ENCODE results near the gene SRBD1. TPM values are rescaled to one million over a fixed set of nuclear protein-coding genes. Genes with fewer than 3 reads are reported as not detected.

SRBD1 gene
- total RNA-seq, 1 donor from 2014 or later, result 13.1 TPM

- no peak for DNase-seq (ENCODE audit: low read depth)
Measured at GRCh38 chr2:45551862-45552261, 59.2 kb downstream of the SRBD1 start.

- no peak for DNase-seq (ENCODE audit: low read depth)
Measured at GRCh38 chr2:45545943-45546342, 65.1 kb downstream of the SRBD1 start.

GRCh38 chr2:45543257-45543656, 67.8 kb downstream of the SRBD1 start:
- DNase-seq (ENCODE audit: low read depth), result no peak

DNA sequence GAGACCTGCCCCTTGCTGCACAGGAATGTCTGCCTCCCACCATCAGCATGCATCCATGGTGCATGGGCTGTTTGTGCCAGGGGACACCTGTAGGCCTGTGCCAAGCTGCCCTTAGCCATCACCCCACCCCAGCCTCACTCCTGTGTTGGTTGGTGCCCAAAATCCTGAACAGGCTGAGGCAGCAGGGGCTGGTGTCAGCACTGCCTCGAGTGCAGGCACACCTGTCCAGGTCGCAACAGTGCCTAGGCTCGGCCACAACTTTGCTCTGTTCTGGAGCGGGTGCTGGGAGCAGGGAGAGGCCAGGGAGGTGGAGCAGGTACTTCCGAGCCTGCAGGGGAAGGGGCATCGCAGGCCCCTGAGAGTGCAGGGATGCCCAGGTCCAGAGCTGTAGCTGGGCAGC, 69.1 kb downstream of the SRBD1 start:
- DNase-seq (ENCODE audit: low read depth), result no peak

DNA sequence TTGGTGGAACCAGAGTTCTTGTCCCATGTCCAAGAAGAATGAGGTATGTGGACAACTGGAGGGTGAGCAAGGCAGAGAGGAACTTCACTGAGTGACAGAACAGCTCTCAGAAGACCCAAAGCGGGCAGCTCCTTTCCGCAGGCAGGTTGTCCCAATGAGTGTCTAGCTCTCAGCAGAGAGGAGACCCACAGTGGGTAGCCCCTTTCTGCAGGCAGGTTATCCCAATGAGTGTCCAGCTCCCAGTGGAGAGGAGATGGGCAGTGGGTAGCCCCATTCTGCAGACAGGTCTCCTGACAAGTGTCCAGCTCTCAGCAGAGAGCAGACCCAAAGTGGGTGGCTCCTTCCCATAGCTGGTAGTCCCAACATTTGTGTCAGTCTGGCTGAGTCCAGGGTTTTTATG, 69.6 kb downstream of the SRBD1 start:
- DNase-seq (ENCODE audit: low read depth), result peak; percentile 3

DNA sequence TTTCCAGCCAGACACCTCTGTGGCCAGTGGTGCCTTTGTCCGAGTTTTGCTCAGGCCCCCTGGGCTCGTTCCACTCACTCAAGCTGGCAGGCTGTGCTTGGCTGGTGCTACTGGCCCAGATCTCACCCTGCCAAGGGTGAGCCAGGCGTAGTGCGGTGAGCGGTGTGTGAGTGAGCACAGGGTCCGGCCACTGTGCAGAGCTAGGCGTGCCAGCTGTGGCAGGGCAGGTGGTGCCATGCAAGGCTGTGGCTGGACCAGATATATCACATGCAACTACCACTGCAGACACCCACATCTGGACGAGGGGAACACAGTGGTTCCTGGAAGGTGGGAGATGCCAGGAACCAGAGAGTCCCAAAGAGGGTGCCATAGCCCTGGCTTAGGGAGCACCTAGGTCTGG, 70.1 kb downstream of the SRBD1 start:
- DNase-seq (ENCODE audit: low read depth), result no peak

DNA sequence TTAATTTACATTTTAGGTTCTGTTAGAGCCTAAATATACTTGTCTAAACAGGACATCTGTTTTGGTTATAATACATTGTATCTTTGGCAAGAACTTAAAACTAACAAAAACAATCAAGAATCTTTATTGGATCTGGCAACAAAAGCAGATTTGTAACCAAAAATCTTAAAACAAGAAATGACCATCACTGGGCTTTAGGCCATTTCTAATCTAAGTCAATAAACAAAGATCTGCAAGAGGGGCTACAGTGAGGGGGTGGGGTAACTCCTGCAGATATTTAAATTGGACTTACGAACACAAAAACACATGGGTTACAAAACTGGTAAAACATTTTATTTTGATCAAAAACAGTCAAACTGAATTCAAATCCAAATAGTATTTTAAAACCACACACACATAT, 77.3 kb downstream of the SRBD1 start:
- no peak for DNase-seq (ENCODE audit: low read depth)

DNA sequence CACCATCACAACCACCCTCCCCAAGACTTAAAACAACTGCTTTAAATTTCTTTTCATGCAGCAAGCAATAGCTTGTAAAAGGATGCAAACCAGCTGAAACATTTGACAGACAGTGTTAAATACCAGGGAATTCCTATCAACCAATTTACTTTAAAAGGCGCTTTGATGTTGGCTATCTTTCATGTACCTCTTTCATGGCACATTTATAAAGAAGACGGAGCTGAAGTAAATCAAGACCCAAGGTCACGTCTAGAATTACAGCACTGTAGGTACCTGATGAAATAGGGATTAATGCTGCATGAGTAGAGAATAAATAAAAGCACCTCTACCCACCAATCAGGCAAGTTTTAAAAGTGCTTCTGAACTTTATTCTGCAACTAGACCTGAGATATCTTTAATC, 78.9 kb downstream of the SRBD1 start:
- DNase-seq (ENCODE audit: low read depth), result no peak

GRCh38 chr2:45524016-45524415, 87.1 kb downstream of the SRBD1 start:
- no peak for DNase-seq (ENCODE audit: low read depth)

GRCh38 chr2:45518546-45518945, 92.5 kb downstream of the SRBD1 start:
- no peak for DNase-seq (ENCODE audit: low read depth)

GRCh38 chr2:45510701-45511420, 100.2 kb downstream of the SRBD1 start:
- DNase-seq (ENCODE audit: low read depth), result no peak

DNA sequence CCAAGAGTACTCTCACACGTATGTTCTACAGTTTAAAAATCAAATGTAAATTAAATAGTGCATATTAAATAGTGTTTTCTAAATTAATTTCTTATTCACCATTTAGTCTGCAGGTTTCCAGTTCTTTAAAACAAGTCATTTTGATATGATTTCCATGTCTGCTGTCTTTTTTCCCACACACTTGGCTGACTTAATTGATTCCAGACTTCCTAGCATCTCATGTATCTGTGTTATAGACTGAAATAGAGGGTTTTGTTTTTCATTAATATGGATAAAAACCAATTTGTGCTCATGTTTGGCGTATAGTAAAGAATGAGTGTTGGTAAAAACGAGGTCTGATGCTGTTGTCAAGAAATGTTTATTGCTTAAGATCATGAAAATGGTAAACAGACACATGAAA, 104.3 kb downstream of the SRBD1 start:
- no peak for DNase-seq (ENCODE audit: low read depth)

DNA sequence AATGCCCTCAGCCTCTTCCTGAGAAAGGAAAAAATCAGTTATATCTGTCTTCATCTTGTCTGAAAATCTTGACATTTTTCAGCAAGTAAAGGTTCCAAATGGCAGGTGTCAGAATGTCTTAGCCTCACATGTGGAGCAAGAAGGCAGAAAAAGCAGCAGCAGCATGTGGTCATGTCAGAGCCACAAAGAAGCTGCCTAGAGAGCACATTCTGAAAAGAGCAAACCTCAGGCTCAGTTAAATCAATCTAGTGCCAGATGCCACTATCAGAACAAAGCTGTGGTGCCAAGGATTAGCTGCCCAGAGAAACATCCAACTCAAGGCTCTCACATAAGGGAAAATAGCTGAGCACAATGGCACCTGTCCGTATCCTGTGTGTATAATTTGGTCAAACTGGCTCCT, 105.9 kb downstream of the SRBD1 start:
- peak; percentile 83 for DNase-seq (ENCODE audit: low read depth)

DNA sequence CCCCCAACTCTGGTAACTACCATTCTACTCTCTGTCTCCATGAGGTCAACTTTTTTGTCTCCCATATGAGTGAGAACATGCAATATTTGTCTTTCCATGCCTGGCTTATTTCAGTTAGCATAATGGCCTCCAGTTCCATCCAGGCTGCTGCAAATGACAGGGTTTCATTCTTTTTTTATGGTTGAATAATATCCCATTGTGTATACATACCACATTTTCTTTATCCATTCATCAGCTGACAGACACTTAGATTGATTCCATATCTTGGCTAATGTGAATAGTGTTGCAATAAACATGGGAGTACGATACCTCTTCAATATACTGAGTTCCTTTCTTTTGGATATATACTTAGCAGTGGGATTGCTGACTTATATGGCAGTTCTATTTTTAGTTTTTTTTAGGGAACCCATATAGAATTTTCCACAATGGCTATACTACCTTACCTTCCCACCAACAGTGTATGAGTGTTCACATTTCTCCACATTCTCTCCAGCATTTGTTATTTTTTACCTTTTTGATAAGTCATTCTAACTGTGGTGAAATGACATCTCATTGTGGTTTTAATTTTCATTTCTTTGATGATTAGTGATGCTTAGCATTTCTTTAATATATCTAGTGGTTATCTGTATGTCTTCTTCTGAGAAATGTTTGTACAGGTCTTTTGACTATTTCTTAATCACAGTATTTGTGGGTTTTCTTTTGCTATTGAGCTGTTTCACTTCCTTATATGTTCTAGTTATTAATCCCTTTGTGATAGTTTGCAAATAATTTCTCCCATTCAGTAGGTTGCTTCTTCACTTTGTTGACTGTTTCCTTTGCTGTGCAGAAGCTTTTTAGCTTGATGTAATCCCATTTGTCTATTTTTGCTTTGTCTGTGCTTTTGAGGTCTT, 112.2 kb downstream of the SRBD1 start:
- DNase-seq (ENCODE audit: low read depth), result no peak

DNA sequence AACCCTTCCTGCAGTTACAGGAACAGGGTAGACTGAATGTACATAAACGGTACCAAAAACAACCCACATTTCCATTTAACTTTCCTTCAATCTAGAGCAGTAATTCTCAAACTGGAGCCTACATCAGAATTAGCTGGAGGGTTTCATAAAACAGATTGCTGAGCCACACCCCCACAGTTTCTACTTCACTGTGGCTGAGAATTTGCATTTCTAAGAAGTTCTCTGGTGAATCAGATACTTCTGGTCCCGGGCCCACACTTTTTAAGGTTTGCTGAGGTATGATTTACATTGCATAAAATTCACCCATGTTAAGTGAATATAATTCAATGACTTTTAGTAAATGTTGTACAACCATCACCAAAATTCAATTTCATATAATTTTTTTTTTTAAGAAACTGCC, 113.7 kb downstream of the SRBD1 start:
- no peak for DNase-seq (ENCODE audit: low read depth)

- DNase-seq (ENCODE audit: low read depth), result no peak
Measured at GRCh38 chr2:45496869-45497268, 114.2 kb downstream of the SRBD1 start.

DNA sequence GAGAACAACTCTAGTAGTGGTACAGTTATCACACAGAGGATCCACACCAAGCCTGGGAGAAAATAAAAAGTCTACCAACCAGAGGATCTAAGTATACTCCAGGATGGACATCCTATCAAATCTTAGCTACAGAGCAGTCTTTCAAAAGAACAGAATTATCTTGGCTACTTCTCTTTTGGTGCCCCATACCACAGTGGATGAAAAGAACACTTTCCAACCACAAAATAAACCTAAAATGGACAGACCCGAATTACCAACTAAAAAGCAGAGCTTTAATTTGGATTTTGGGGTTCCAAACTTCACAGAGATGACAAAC, 116.1 kb downstream of the SRBD1 start:
- DNase-seq (ENCODE audit: low read depth), result no peak

DNA sequence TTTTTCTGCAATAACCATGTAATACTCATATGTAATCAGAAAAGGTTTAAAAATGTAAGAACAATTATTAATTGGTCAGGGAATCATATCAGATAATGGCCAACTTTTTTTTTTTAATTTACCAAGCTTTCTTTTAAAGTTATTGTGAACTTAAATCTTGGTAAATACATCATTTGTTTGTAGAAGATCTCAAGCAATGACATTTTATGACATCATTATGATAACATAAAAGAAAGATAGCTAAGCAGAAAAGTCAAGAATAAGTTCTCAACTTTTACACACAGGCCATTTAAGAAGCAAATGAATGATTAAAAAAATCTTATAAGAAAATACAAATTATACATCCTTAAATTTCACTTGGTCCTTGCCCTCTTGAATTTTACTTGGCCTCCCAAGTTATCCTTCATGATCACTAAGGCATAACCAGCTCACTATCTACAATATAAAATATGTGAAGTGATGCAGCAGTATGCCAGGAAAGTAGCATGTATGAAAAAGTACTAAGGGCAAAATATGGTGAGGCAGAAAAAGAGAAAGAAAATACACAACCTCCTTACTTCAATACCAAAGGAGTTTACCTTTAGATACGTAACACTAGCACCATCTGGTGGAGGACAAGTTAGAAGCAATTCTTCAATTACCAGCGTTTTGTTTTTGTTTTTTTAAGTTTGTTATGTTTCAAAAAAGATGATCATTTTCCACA, 116.6 kb downstream of the SRBD1 start:
- DNase-seq (ENCODE audit: low read depth), result peak; percentile 83

DNA sequence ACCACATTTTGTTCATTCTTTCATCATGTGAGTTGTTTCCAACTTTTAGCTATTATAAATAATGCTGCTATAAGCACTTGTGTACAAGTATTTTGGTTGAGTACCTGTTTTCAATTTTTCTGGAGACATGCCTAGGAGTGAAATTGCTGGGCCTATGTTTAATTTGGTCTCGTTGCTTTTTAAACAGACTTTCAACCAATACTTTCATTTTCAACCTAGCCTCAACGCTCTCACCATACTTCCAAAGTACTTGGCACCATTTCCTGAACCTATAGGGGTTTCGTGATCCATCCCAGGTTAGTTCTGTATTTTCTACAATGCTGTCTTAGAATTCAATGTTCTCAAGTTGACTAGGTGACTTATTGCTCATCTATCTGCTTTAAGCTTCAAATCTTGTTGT, 126.1 kb downstream of the SRBD1 start:
- DNase-seq (ENCODE audit: low read depth), result no peak

DNA sequence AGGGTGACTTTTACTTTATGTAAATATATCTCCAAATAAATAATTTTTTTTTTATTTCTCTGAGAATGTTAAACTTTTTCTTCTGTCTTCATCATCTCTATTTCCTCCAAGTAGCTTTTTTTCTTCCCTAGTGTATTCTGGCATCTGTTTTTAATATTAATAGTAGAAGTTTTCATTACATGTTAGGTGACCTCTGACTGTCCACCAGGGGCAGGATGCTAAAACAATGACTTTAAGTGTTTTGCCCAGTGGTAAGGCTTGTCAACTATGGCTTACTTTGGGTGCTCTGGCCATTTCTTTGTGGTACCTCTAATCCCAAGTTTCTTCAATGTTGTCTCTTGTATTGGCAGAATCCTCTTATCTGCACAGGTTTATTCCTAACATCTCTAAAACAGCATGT, 127.1 kb downstream of the SRBD1 start:
- DNase-seq (ENCODE audit: low read depth), result peak; percentile 21

DNA sequence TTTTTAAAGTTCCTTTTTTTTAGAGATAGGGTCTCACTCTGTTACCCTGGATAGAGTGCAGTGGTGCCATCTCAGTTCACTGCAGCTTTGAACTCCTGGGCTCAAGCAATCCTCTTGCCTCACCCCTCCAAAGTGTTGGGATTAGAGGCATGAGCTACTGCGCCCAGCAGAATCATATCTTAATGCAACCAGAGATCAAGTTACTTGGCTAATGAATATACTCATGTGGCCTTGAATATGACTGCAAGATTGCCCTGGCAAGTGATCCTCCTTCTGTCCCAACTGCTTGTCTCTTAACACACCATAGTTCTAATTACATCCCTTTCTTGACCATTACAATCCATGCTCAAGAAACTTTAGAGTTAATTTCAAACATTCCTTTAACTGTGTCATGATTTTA, 133.5 kb downstream of the SRBD1 start:
- DNase-seq (ENCODE audit: low read depth), result no peak

GRCh38 chr2:45470531-45470930, 140.5 kb downstream of the SRBD1 start:
- peak; percentile 67 for DNase-seq (ENCODE audit: low read depth)

Data from myocyte (in vitro differentiated cells).